KOPT-K1 (cell line): ENCODE measurements around the gene RGS7.

ENCODE experiments used
- H3K27ac ChIP-seq: fragments of 200-600 bp; sonication (generic); 2 replicates; pipeline ENCODE4 v1.5.1; 2016; ENCODE audit warnings: antibody characterized with exemption, mild to moderate bottlenecking, low read depth, low read length; ENCODE audit not compliant: poor library complexity, severe bottlenecking
- H3K36me3 ChIP-seq: fragments of 200-600 bp; sonication (generic); 2 replicates; pipeline ENCODE4 v1.5.1; 2017; ENCODE audit warnings: antibody characterized with exemption, mild to moderate bottlenecking, low read length, moderate library complexity; ENCODE audit not compliant: insufficient read depth
- H3K9me3 ChIP-seq: fragments of 200-600 bp; sonication (generic); 2 replicates; pipeline ENCODE4 v1.5.1; 2017; ENCODE audit warnings: antibody characterized with exemption, low read length, mild to moderate bottlenecking; ENCODE audit not compliant: insufficient read depth, poor library complexity, severe bottlenecking

The RGS7 gene

DNA sequence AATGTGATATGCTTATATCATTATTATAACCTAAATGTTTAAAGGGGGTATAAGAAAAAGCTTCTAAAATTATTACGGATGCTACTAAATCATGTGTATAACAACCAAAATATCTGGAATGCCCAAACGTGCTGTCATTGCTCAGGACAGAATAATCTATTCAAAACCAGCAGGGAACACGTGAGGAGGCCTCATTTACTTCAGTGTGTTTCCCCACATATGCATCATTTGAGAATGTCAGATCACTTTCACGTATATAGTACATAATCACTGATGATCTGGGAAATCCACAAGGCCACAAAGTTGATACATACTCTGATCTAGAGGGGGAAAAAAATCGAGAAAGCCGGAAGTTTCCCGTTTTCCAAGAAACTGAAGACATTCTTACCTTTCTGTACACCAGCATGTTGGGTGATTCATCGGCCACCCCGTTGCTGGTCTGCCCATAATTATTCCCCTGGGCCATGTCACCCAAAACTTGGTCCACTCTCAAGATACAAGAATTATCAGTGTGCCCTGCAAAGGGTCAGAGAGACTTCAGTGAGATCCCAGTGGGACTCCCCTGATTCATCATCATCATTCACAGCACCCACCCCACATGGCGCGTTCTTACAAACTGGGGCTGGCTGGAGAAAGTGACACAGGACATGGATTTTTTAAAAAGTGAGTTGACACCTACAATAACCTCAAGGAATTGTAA is 1.5 kb downstream of the RGS7 start:
- H3K36me3 ChIP-seq = no peaks in the 10 kb centered on the region
- H3K9me3 ChIP-seq = no peaks in the 10 kb centered on the region
- no peak overlapping the region for H3K27ac ChIP-seq

DNA sequence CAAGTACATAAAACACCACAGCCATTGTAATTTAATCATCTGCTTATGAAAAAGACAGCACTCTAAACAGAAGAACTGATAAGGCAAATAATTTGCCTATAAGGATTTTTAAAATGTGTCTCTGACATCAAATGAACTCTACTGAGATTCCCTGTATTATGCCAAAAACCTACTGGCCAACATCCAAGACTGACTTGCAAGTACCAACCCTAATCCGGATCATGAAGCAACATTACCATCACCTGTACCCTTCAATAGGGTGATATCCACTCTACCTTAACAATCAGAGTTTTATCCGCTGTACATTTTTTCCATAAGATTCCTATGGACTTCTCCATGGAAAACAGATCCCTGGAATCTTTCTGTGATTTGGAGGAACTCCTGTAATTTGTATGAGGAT is 4.6 kb downstream of the RGS7 start:
- Histone ChIP-seq H3K9me3 (no peaks in the 10 kb centered on the region), H3K36me3 (no peaks in the 10 kb centered on the region), H3K27ac (no peak overlapping the region)

DNA sequence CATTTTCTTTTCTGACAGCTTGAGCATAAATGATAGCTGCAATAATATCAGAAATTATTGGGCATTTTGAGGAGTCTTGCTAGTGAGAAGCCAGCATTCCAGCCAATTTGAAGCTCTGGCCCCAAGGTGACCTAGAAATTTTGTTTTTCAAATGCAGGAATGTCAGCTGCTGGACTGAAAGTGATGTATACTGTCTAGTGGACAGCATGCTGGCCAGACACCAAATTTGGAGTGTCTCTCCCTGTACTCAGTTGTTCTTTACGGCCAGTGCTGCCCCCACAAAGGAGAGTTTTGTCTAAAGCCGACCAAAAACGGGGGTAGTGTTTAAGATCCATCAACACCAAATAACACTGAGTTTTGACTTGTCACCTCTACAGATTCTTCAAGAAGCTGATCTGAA is 5.2 kb downstream of the RGS7 start:
- Histone ChIP-seq H3K36me3 (no peaks in the 10 kb centered on the region), H3K27ac (no peak overlapping the region)

DNA sequence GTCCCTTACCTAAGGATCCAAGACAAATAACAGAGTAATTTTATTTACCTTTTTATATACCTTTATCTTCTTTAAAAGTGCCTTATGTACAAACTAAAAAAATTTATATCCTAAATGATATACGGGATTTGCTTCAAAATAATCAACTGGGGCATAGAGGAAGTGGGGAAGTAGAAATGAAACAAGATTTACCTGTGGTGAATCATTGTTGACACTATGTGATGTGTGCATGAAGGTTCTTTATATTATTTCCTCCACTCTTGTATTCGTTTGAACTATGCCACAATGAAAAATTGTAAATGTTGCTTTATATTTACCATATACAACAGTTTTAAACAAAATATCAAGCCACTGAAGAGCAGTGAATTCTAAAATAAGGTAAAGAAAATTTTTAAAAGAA is 13.0 kb downstream of the RGS7 start:
- H3K27ac ChIP-seq = no peak overlapping the region
- no peaks in the 10 kb centered on the region for H3K36me3 ChIP-seq
- H3K9me3 ChIP-seq = no peaks in the 10 kb centered on the region

More for the DNA sequence above, 5.2 kb downstream of the RGS7 start:
- H3K9me3 ChIP-seq = no peaks in the 10 kb centered on the region

DNA sequence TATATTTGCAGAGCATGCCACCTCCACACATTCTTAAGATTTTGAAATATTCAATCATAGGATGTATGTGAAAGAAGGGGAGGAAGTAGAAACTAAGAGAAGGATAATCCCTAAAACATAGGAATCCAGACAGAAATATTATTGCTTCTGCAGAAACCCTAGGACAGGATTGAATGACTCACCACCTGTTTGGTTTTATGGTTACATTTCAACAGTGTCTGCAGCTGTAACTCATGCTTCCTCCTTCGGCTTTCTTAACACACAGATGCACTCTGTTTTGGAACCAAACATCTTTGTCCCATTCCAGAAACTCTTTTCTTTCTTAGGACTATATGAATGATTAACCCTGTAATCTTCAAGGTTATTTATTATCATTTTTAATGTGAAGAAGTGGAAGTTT is 20.7 kb downstream of the RGS7 start:
- H3K27ac ChIP-seq = no peak overlapping the region
- no peaks in the 10 kb centered on the region for H3K36me3 ChIP-seq
- no peaks in the 10 kb centered on the region for H3K9me3 ChIP-seq

DNA sequence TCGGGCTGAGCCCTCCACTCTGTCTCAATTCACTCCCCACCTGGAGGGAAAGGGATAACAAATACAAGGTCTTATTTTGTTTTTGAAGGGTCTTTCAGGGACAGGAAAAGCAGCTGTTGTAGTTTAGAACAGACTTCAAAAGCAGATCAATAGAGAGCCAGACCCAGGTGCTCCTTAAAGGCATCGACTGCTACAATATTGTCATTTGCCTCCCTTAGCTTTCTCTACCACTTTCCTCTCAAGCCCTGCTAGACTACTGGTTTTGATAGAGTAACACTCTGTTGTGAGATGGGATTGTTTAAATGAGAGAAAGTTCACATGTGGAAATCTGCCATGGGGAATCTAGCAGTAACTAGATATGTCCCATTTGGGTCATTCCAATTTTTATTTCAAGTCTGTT is 24.0 kb downstream of the RGS7 start:
- Histone ChIP-seq H3K9me3 (no peaks in the 10 kb centered on the region), H3K36me3 (no peaks in the 10 kb centered on the region), H3K27ac (no peak overlapping the region)

DNA sequence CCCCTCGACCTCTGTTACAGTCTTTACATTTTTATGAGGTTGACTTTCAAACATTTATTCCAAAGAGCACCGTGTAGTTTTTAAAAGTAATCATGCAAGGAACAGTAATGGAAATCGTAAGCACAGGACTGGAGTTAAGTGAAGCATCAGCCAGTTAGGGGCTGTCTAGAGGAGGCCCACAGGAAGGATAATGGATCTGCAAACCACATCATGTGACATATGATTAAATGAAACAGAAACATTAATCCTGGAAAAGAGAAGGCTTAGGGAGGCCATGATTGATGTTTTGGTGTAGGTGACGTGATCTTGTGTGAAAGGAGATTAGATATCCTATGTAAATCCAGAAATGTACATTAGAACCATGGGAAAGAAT is 25.0 kb downstream of the RGS7 start:
- H3K36me3 ChIP-seq = no peaks in the 10 kb centered on the region
- H3K9me3 ChIP-seq = no peaks in the 10 kb centered on the region
- no peak overlapping the region for H3K27ac ChIP-seq

DNA sequence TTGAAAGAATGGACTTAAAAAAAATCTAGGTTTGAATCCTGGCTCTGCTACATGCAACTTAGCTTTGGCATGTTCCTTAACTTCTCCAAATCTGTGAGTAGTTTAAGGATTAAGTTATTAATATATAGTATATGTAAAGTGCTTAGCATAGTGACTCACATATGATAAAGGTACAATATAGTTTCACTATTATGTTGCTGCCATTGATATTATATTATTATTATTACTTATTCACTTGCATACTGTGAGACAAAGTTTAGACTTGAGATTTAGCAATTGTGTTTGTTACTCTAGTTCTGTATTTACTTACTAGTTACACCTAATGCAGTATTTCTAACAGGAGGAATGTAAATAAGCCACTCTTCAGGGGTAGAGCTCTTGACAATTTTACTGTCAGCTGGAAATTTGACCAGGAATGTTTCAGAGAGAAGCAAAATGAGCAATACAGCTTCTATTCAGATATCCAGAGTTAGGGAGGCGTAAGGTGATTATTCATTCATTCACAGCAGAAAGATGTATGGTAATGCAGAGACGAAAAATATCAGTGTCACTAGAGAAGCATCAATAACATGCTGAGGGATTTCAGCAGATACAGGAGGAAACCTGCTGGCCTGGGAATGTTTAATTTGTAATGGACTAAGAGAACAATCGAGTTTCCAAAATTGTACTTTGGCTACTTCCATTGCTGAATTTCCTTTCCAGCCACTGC is 25.5 kb downstream of the RGS7 start:
- Histone ChIP-seq H3K9me3 (no peaks in the 10 kb centered on the region), H3K27ac (no peak overlapping the region), H3K36me3 (no peaks in the 10 kb centered on the region)

DNA sequence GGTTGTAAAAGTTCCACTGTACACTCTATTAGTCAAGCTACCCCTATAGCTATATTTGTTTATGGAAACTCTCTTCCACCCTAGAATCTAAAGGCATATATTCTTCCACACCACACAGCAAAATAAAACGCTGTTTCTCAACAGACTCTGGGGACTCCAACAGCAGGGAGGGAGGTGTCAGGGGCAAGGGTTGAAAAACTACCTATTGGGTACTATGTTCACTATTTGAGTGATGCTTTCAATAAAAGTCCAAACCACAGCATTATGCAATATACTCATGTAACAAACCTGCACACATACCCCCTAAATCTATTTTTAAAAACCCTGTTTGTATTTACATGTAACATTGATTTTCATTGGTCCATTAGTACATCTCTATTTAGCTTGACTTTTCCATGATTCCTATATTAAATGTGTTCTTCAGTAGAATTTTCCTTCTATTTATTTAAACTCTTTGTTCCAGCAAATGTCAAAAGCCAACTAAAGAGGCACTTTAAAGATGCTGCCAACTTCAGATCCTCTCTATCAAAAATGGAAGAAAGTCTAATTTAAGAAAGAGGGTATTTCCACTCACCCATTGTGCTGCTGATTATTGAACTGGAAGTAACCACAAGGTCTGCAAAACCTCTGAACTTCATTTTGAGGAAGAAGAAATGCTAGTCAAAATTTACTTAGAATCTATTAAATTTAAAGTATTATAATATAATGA is 26.2 kb downstream of the RGS7 start:
- Histone ChIP-seq H3K36me3 (no peaks in the 10 kb centered on the region), H3K9me3 (no peaks in the 10 kb centered on the region), H3K27ac (no peak overlapping the region)

DNA sequence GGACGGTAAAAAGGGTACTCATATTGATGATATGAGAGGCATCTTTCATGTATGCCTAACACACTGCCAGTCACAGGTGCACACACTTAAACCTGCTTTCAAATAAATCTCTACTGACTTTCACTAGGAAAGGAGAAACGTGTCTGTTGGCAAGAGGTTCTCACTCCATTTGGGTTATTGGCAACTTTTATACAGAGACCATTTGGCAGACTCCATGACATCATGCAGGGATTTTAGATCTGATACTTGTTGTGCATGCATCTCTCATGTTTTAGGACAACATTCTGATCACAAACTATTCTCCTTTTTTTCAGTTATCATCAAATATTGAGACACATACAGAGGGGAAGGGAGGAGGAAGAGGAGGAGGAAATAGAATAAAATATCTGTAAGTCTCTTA is 31.5 kb downstream of the RGS7 start:
- Histone ChIP-seq H3K9me3 (no peaks in the 10 kb centered on the region), H3K36me3 (no peaks in the 10 kb centered on the region), H3K27ac (no peak overlapping the region)

DNA sequence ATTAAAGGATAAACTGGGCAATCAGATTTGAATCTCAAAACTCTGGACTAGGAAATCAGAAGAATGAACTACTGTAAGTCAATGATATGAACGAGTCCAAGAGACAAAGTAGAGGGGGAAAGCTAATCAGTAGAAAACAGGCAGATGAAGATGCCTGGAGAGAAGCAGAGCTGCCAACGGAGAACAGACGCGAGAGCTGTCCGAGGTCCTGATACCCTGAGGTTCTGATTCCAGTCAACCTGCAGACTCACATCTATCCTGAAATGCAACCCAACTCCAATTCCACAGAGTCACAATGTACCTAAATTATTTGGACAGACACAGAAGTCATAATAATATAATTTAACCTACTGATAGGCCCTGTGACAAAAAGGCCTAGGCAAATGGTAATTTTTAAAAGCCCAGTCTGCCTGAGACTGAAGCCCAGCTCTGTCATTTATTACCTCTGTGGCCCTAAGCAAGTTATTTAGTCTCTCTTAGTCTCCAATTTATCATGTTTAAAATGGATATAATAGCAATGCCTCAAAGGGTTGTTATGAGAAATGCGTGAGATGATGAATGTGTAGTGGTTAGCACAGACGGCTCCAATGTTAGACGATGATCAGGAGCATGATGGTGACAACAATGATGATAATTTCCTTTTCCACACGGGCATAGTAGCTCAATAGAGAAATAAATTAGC is 33.4 kb downstream of the RGS7 start:
- no peaks in the 10 kb centered on the region for H3K36me3 ChIP-seq
- H3K27ac ChIP-seq = no peak overlapping the region
- no peaks in the 10 kb centered on the region for H3K9me3 ChIP-seq

DNA sequence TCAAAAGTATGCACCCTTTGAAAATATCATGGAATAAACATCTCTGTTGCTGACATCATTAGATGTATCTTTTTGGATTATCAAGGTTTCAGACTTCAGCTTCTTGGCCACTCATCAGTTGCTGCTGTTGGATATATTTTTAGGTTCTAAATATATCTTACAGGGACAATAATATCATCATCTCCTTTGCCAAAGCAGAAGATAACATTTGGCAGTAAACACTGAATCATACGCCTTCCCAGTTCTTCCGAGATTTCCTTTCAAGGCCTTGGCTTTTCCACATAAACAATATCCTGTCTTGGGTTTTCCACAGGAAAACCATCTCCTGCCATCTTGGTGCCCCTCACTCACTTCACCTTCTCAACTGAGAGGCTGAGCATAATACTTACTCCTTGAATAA is 39.3 kb downstream of the RGS7 start:
- no peak overlapping the region for H3K27ac ChIP-seq
- no peaks in the 10 kb centered on the region for H3K36me3 ChIP-seq
- H3K9me3 ChIP-seq = no peaks in the 10 kb centered on the region

DNA sequence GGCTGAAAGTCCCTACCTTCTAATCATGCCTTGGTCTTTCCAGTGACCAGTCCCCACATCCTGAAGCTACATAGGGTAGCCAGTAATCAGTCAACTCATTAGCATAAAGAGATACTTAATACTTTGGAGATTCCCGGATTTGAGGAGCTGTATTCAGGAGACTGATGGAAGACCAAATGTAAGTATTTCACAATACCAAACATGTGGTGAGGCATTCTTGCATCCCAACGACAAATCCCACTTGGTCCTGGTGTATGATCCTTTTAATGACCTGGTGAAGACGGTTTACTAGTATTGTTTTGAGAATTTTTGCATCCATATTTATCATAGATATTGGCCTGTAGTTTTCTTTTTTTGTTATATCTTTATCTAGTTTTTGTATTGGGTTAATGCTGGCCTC is 40.6 kb downstream of the RGS7 start:
- H3K9me3 ChIP-seq = no peaks in the 10 kb centered on the region
- H3K36me3 ChIP-seq = no peaks in the 10 kb centered on the region
- no peak overlapping the region for H3K27ac ChIP-seq

DNA sequence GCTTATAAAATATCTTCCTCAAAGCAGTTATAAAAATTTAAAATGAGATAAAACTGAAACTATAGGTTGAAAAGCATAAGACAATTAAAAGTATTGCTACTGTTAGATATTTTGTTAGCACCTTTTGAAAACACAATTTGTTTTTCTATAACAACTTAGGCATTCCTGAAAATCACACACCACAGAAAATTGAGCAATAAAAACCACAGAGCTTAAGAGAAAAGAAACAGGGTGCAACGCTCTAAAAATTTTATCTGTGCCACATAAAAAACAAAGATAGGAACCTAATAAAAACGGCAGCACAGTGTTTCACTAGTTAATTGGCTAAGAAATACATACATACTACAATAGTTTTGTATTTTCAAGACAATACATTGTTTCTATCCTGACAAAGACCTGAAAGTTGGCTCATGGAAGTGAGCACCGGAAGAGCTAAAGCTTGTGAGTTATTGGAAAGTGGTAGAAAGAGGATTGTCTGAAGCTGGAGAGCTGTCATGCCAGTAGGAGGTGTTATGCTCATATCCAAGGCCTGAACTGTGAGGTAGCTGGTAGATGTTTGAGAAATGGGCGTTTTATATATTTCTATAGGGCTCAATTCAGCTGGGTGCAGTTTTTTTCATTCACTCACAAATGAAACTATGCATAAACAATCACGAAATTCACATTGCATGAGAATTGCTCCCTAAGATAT is 45.8 kb downstream of the RGS7 start:
- Histone ChIP-seq H3K36me3 (no peaks in the 10 kb centered on the region), H3K9me3 (peaks cover 5% of the 10 kb centered on the region), H3K27ac (no peak overlapping the region)

DNA sequence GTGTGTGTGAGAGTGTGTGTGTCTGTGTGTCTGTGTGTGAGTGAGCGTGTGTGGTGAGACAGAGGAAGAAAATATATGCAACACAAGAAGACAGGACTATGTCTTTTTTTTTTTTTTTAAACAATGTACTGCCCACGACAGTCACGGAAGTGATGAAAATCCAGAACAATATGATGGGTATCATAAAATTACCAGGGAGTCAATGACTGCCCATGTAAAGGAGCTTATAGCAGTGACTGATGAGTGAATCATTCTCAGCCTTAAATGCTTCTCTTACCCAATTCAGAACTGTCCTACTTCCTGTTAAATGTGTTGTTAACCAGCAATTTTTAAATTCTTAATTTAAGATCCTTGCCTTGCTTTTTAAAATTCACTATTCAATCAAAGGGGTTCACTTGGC is 46.6 kb downstream of the RGS7 start:
- no peaks in the 10 kb centered on the region for H3K36me3 ChIP-seq
- no peak overlapping the region for H3K27ac ChIP-seq

More for the DNA sequence above, 46.6 kb downstream of the RGS7 start:
- H3K9me3 ChIP-seq = peaks cover 7% of the 10 kb centered on the region
